Skin epidermis (tissue), 12 donors: ENCODE measurements around the gene TMEM266.

ENCODE experiments used
- H3K27ac ChIP-seq, 21 experiments: fragments of 200-600 bp; sonication (generic) in 11 of 21; one replicate each; pipeline ENCODE4 v1.5.0; 2020; ENCODE audit warnings: mild to moderate bottlenecking in 3 of 21, inconsistent platforms in 2 of 21, moderate library complexity in 2 of 21
- H3K4me3 ChIP-seq, 7 experiments: fragments of 200-600 bp; sonication (generic) in 2 of 7; one replicate each; pipeline ENCODE4 v1.5.0; 2020; ENCODE audit warnings: inconsistent platforms in 2 of 7, mild to moderate bottlenecking in 2 of 7, moderate library complexity in 1 of 7

TMEM266 gene

DNA sequence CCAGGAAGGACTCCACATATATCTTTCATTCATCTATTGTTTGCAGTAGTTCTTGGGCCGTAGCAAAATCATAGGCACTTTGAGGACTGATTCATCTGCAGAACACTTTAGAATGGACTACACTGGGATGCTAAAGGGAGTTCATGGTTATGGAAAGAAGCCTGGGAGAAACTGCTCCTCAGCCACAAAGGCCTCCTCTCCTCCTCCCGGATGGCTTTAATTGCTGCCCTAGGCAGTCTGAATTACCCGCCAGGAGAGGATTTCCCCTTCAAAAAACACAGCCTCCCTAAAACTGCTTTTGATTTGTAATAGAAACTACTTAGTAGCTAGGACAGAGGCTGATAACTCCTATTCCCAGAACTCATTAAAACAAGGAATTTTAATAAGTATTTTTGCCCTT lies 4.6 kb downstream of the TMEM266 start:
- H3K4me3 ChIP-seq = no peak overlapping the region
- no peak overlapping the region for H3K27ac ChIP-seq

DNA sequence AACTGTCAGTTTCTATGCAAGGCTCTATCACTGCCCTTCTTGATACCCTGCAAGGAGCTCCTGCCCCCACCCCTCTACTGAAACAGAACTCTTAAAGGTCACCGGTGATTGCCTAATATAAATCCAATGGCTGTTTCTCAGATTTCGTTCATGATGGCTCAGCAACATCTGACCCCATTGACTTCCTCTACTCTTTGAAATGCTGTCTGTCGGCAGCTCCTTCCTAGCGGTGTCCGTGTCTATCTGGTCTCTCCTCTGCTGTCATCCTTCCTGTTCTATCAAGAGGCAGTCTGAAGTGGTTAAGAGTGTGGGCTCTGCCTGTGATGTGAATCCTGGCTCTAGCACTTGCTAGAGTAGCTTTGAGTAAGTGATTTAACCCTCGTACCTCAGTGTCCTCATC lies 5.5 kb downstream of the TMEM266 start:
- Histone ChIP-seq H3K4me3 (no peak overlapping the region), H3K27ac (no peak overlapping the region)

GRCh38 chr15:76065793-76066192 lies 6.0 kb downstream of the TMEM266 start:
- H3K4me3 ChIP-seq = no peak overlapping the region
- H3K27ac ChIP-seq = no peak overlapping the region

GRCh38 chr15:76070192-76070591 lies 10.4 kb downstream of the TMEM266 start:
- Histone ChIP-seq H3K27ac (no peak overlapping the region), H3K4me3 (no peak overlapping the region)

- H3K27ac ChIP-seq = no peak overlapping the region
- H3K4me3 ChIP-seq = no peak overlapping the region
Observed at GRCh38 chr15:76070921-76071635, 11.3 kb downstream of the TMEM266 start.

DNA sequence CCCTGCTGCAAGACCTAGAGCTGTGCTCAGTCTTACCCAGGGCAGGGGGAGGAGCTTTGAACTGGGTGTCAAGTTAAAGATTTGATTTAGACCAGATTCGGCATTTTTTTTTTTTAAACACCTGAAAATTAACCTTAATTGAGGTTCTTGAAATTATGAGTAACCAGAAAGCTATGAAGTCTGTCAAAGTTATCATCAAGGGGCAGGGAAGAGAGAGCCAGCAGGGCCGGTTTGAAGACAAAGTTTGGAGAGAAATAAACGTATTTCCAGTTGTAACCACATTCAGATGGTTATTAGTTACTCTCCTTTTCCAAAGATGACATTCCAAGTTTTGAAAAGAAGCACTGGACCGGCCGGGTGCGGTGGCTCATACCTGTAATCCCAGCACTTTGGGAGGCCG lies 12.0 kb downstream of the TMEM266 start:
- H3K4me3 ChIP-seq = no peak overlapping the region

GRCh38 chr15:76073554-76073953 lies 13.8 kb downstream of the TMEM266 start:
- no peak overlapping the region for H3K4me3 ChIP-seq
- no peak overlapping the region for H3K27ac ChIP-seq

More for the DNA sequence above, 12.0 kb downstream of the TMEM266 start:
- H3K27ac ChIP-seq = no peak overlapping the region

DNA sequence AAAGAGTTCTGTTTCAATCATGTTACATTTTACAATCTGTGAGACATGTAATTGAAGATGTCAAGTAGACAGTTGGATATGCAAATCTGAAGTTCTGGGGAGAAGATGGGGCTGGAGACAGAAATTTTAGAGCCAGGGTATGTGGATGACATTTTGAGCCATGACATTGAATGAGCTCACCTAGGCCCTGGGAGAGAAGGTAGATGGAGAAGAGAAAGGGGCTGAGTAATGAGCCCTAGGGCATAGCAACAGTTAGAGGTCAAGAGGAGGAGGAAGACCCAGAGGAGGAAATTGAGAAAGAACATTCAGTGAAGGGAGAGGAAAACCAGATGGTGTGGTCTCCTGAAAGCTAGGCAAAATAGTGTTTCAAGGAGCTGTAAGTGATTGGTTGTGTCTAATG lies 15.3 kb downstream of the TMEM266 start:
- H3K4me3 ChIP-seq = no peak overlapping the region
- no peak overlapping the region for H3K27ac ChIP-seq

- H3K4me3 ChIP-seq = no peak overlapping the region
- H3K27ac ChIP-seq = no peak overlapping the region
Observed at GRCh38 chr15:76078285-76078877, 18.6 kb downstream of the TMEM266 start.

GRCh38 chr15:76084256-76084655 lies 24.5 kb downstream of the TMEM266 start:
- no peak overlapping the region for H3K4me3 ChIP-seq
- H3K27ac ChIP-seq = no peak overlapping the region

DNA sequence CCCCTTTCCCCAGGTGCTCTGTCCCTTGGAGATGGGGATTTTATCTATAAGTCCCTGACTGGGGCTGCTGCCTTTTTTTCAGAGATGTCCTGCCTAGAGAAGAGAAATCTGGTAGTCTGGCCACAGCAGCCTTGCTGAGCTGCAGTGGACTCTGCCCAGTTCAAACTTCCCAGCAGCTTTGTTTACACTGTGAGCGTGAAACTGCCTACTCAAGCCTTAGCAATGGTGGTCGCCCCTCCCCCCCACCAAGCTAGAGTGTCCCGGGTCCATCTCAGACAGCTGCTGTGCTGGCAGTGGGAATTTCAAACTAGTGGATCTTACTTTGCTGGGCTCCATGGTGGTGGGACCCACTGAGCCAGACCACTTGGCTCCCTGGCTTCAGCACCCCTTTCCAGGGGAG lies 38.9 kb downstream of the TMEM266 start:
- H3K4me3 ChIP-seq = no peak overlapping the region
- H3K27ac ChIP-seq = no peak overlapping the region

DNA sequence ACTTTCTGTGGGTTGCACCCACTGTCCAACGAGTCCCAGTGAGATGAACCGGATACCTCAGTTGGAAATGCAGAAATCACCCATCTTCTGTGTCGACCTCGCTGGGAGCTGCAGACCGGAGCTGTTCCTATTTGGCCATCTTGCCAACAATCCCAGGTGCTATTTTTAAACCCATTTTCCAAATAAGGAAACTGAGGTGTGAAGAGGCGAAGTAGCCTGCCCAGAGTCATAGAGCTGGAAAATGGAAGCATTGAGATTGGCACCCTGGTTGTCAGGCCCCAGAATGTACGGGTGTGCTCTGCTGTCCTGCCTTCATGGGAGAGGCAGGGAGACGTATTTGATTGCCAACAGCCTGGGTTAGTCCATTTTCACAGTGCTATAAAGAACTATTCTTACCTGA lies 39.6 kb downstream of the TMEM266 start:
- H3K4me3 ChIP-seq = no peak overlapping the region
- no peak overlapping the region for H3K27ac ChIP-seq

- no peak overlapping the region for H3K27ac ChIP-seq
Observed at GRCh38 chr15:76100361-76100760, 40.6 kb downstream of the TMEM266 start.

DNA sequence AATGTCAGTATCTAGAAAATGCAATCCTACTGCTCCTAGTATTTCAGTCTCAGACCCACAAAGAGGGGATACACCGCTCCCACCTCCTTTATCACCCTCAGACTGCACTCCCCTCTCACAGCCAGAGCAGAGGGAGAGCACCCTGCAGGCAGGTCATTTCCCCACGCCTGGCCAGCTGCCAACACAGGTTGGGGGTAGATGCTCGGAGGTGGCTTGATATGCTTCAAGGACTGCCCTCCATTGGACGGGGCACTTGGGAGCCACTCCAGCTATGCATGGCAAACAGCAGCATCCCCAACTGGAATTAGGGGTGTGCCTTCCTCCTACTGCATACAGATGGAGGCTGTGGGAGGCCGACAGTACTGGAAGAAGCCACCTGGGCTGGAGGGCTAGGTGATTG lies 41.9 kb downstream of the TMEM266 start:
- Histone ChIP-seq H3K4me3 (no peak overlapping the region), H3K27ac (no peak overlapping the region)

More at GRCh38 chr15:76100361-76100760, 40.6 kb downstream of the TMEM266 start:
- H3K4me3 ChIP-seq = no peak overlapping the region

GRCh38 chr15:76105391-76105790 lies 45.6 kb downstream of the TMEM266 start:
- H3K4me3 ChIP-seq = no peak overlapping the region
- H3K27ac ChIP-seq = no peak overlapping the region

DNA sequence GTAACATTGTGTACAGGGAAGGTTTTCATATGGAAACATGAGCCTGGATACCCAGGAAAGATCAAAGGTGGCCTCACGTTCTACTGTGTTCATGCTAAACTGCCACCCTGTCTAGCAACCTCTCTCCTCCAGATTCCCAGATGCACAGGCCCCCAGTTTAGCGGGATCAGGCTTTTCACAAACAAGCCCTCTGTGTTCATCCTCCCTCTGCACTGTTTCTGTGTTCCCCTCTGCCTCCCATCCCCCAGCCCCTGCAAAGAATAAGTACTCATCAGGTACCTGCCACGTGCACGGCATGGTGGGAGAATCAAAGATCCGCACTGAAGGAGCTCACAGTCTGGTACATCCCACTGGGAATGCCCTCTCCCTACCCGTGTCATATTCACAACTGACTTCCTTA lies 46.1 kb downstream of the TMEM266 start:
- H3K4me3 ChIP-seq = no peak overlapping the region
- H3K27ac ChIP-seq = no peak overlapping the region

GRCh38 chr15:76107169-76107568 lies 47.4 kb downstream of the TMEM266 start:
- H3K4me3 ChIP-seq = no peak overlapping the region

DNA sequence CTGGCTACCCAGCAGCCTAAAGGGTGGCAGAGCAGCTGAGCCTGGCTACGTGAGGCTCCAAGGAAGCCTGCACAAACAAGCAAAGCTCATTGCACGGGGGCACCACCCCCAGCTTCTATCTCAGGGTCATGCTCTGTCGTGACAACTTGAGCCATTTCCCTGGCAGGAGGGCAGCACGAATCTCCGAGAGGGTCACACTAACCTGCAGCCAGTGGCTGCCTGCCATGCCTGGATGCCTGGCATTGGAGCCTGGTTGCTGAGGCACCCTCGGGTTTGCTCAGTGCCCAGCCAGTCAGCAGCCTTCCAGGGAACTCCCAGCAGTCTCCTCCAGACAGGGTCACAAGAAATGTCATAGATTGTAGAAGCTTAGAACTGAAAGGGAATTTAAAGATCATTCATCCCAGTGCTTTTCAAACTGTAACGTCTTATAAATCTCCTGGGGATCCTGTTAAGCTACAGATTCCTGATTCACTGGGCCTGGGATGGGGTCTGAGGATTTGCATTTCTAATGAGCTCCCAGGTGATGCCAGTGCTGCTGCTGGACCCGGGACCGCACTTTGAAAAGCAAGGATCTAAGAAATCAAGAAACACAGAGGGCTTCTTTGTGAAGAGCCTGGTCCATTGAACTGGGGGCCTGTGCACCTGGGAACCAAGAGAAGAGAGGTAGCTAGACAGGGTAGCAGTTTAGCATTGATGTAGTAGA lies 48.4 kb downstream of the TMEM266 start:
- no peak overlapping the region for H3K27ac ChIP-seq
- no peak overlapping the region for H3K4me3 ChIP-seq

More at GRCh38 chr15:76107169-76107568, 47.4 kb downstream of the TMEM266 start:
- H3K27ac ChIP-seq = no peak overlapping the region

DNA sequence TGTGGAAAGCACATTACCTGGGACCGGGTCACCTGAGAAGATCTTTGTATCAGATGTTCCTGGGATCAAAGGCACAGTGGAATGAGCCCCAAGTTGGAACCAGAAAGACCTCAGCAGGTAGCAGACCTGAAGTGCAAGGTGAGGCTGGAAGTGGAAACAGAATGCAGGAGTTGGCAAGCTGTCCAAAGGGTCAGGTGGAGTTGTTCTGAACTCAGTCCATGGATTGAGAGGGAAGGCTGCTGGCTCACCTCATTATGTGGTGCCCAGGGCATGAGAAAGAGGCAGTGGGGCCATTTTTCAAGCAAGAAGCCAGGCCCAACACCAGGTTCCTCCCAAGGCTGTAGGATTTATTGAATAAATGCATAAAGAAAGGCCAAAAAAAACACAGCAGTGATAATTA lies 49.3 kb downstream of the TMEM266 start:
- Histone ChIP-seq H3K27ac (no peak overlapping the region), H3K4me3 (no peak overlapping the region)

DNA sequence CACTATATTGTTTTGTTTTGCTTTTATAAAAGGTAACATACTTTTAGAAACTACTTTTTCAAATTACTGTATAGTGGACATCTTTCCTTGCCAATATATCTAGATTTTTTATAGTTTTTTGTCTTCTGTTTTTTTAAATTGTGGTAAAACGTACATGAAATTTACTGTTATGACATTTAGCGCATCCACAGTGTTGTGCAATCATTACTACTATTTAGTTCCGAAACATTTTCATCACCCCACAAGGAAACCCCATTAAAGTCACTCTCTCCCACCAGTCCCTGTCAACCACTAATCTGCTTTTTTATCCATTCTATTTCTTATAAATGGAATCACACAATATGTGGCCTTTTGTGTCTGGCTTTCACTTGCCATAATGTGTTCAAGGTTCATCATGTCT lies 54.8 kb downstream of the TMEM266 start:
- H3K27ac ChIP-seq = no peak overlapping the region
- H3K4me3 ChIP-seq = no peak overlapping the region
